Left lung (tissue), 14 donors: ENCODE measurements around the gene TFB2M. TPM values are rescaled to one million over a fixed set of nuclear protein-coding genes. Genes with fewer than 3 reads are reported as not detected.

Source experiments
- ATAC-seq: fragments of 200-7000 bp; cut with Tn5 transposase; one replicate; pipeline ENCODE4 v1.9.1; 2020; ENCODE audit warnings: moderate library complexity
- DNase-seq, 4 donors: peaks; one replicate each; pipeline ENCODE4 v3.0.0-alpha.2; 2013 to 2020
- H3K27ac ChIP-seq, 2 donors: fragments of 200-600 bp; sonication (generic) in 1 of 2; one replicate each; pipeline versions ENCODE4 v1.5.0 to v1.8.0; 2020 to 2021
- H3K27me3 ChIP-seq, 2 donors: fragments of 200-600 bp; sonication (generic) in 1 of 2; one replicate each; pipeline versions ENCODE4 v1.5.0 to v1.8.0; 2020 to 2021
- H3K36me3 ChIP-seq, 2 donors: fragments of 200-600 bp; sonication (generic) in 1 of 2; one replicate each; pipeline versions ENCODE4 v1.5.0 to v1.8.0; 2020 to 2021
- H3K4me1 ChIP-seq, 2 donors: fragments of 200-600 bp; one replicate each; pipeline ENCODE4 v1.8.0; 2021
- H3K4me3 ChIP-seq, 2 donors: fragments of 200-600 bp; sonication (generic) in 1 of 2; one replicate each; pipeline versions ENCODE4 v1.5.0 to v1.8.0; 2020 to 2021; ENCODE audit warnings: mild to moderate bottlenecking in 1 of 2
- H3K9me3 ChIP-seq, 2 donors: fragments of 200-600 bp; sonication (generic) in 1 of 2; one replicate each; pipeline versions ENCODE4 v1.5.0 to v1.8.0; 2020 to 2021
- CTCF ChIP-seq, 2 donors: fragments of 200-600 bp; sonication (generic) in 1 of 2; IDR thresholded peaks; one replicate each; pipeline versions ENCODE4 v1.5.0 to v1.8.0; 2021; ENCODE audit warnings: antibody characterized with exemption in 2 of 2
- intact Hi-C, 2 donors: fragments of 100-400 bp; cut with DNase I; formaldehyde crosslinking; loops; one replicate each; pipeline versions ENCODE4 v1.11.2 to v1.14.2; 2022
- long read RNA-seq, 12 donors: library from polyadenylated mRNA in 2 of 12; unstranded in 2 of 12; transcript quantifications; one replicate each; pipeline ENCODE4 v2.0.0 and lab custom pipeline, GENCODE V29; 2019 to 2026
- polyA plus RNA-seq, 6 donors: library from polyadenylated mRNA; unstranded; fragments of 120-200 nt; gene quantifications; one replicate each; pipeline ENCODE4 v1.2.1, GENCODE V29; 2013; ENCODE audit not compliant: insufficient read length in 6 of 6
- total RNA-seq, 2 donors: library from RNA; stranded (reverse); fragmentation: NEBNext Ultra II Directional; extraction: Animal tissue kit (Norgen Biotek cat#: 25700); gene quantifications; one replicate each; pipeline ENCODE4 v1.2.1, GENCODE V29; 2021
- donor health status: DM: no; HTN: yes; CAD: no.
- donor health status: DM: no; HTN: no; CAD: no.

Gene TFB2M, protein sequence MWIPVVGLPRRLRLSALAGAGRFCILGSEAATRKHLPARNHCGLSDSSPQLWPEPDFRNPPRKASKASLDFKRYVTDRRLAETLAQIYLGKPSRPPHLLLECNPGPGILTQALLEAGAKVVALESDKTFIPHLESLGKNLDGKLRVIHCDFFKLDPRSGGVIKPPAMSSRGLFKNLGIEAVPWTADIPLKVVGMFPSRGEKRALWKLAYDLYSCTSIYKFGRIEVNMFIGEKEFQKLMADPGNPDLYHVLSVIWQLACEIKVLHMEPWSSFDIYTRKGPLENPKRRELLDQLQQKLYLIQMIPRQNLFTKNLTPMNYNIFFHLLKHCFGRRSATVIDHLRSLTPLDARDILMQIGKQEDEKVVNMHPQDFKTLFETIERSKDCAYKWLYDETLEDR
- 1 to 10 TPM; 8.8 to 9.3 TPM for total RNA-seq
- polyA plus RNA-seq, result 10 to 100 TPM; 15.2 to 17.5 (median 17.0) TPM
- long read RNA-seq, donor 1, transcript TFB2M-201 (8 exons, 1,848 nt), result major isoform, 9 of 9 reads
- long read RNA-seq, donor 1, partial matches to known transcripts, result 0 of 9 reads
- long read RNA-seq, donor 1, other reads (novel, unspliced or antisense), result 0 of 9 reads
- long read RNA-seq, donor 2, transcript TFB2M-201 (8 exons, 1,848 nt), result major isoform, 6 of 6 reads
- long read RNA-seq, donor 2, partial matches to known transcripts, result 0 of 6 reads
- long read RNA-seq, donor 2, other reads (novel, unspliced or antisense), result 0 of 6 reads
- long read RNA-seq, donor 3, transcript TFB2M-201 (8 exons, 1,848 nt), result major isoform, 6 of 6 reads
- long read RNA-seq, donor 3, partial matches to known transcripts, result 0 of 6 reads
- long read RNA-seq, donor 3, other reads (novel, unspliced or antisense), result 0 of 6 reads
- long read RNA-seq, donor 4, partial matches to known transcripts, result 1 of 3 reads
- long read RNA-seq, donor 4, other reads (novel, unspliced or antisense), result 0 of 3 reads
- long read RNA-seq, donor 5, transcript TFB2M-201 (8 exons, 1,848 nt), result major isoform, 5 of 5 reads
- long read RNA-seq, donor 5, partial matches to known transcripts, result 0 of 5 reads
- long read RNA-seq, donor 5, other reads (novel, unspliced or antisense), result 0 of 5 reads
- long read RNA-seq, donor 6, transcript TFB2M-201 (8 exons, 1,848 nt), result major isoform, 5 of 5 reads
- long read RNA-seq, donor 6, partial matches to known transcripts, result 0 of 5 reads
- long read RNA-seq, donor 6, other reads (novel, unspliced or antisense), result 0 of 5 reads
- long read RNA-seq, donor 7, partial matches to known transcripts, result 0 of 4 reads
- long read RNA-seq, donor 7, other reads (novel, unspliced or antisense), result 0 of 4 reads
- long read RNA-seq, donor 8, partial matches to known transcripts, result 0 of 4 reads
- long read RNA-seq, donor 8, other reads (novel, unspliced or antisense), result 0 of 4 reads
- long read RNA-seq, donor 9, result 0 reads
- long read RNA-seq, donor 10, partial matches to known transcripts, result 1 of 2 reads
- long read RNA-seq, donor 10, other reads (novel, unspliced or antisense), result 0 of 2 reads
- long read RNA-seq, donor 11, partial matches to known transcripts, result 5 of 8 reads
- long read RNA-seq, donor 11, other reads (novel, unspliced or antisense), result 0 of 8 reads
- long read RNA-seq, donor 12, transcript TFB2M-201 (8 exons, 1,848 nt), result major isoform, 8 of 8 reads
- long read RNA-seq, donor 12, partial matches to known transcripts, result 0 of 8 reads
- long read RNA-seq, donor 12, other reads (novel, unspliced or antisense), result 0 of 8 reads

- no peak for TF ChIP-seq CTCF (IDR thresholded peaks at IDR 0.05)
- peak within 1 kb of the TSS; percentile 94 to 96 for H3K4me3 ChIP-seq
- peaks cover 0 to 14% of the 10 kb centered on the region in 2 donors for H3K36me3 ChIP-seq
- intact Hi-C loops, result no loop called here
- peaks cover 12 to 63% of the 10 kb centered on the region in 2 donors for H3K4me1 ChIP-seq
- ATAC-seq, result peak; percentile 99
- no peaks in the 10 kb centered on the region for H3K9me3 ChIP-seq
- peak within 1 kb of the TSS; percentile 97 to 98 for H3K27ac ChIP-seq
- DNase-seq, result peak; percentile 98 to 99 (median 99)
- H3K27me3 ChIP-seq, result no peaks in the 10 kb centered on the region
Observed at GRCh38 chr1:246566128-246566812, at the start of gene TFB2M, which contains the start of gene CNST. Gene TFB2M, minus strand, starts transcription at chr1:246566261. Its CDS starts 123 bp downstream, at chr1:246566138. Gene CNST, plus strand, starts transcription at chr1:246566456. Its CDS starts 25,107 bp downstream, at chr1:246591563.

DNA sequence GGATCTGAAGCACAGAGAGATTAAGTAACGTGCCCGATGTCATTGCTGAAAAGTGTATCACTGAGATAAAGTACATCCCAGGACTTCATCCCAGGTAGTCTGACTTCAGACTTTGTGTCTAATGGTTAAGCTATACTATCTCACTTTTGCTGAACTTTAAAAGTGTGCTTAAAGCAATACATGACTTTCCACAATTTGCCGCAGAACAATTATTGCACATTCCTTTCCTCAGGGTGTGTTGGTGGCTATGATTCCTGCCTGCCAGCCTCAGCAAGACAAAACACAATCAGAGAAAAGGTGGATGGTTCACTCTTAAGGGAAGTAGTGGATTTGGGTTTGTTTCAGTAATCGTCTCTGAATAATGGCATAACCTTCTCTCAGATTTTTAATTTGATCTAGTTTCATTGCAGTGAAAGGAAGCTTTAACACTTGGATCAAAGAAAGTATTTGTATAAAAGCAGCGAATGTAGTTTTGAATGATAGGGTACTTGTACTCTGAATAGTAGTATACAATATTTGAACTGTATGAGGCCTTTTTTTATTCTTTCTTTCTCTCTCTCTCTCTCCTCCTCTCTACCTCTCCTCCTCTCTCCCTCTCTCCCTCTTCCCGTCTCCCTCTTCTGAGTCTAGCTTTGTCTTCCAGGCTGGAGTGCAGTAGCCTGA, 47.2 kb upstream of the TFB2M start:
- Histone ChIP-seq H3K4me1 (peaks cover 4 to 20% of the 10 kb centered on the region in 2 donors), H3K27ac (no peak overlapping the region), H3K36me3 (no peaks in the 10 kb centered on the region), H3K27me3 (no peaks in the 10 kb centered on the region), H3K4me3 (no peak overlapping the region), H3K9me3 (no peaks in the 10 kb centered on the region)
- intact Hi-C loops, result no loop called here
- TF ChIP-seq CTCF (IDR thresholded peaks at IDR 0.05), result no peak
- DNase-seq (no peak), ATAC-seq (no peak)

DNA sequence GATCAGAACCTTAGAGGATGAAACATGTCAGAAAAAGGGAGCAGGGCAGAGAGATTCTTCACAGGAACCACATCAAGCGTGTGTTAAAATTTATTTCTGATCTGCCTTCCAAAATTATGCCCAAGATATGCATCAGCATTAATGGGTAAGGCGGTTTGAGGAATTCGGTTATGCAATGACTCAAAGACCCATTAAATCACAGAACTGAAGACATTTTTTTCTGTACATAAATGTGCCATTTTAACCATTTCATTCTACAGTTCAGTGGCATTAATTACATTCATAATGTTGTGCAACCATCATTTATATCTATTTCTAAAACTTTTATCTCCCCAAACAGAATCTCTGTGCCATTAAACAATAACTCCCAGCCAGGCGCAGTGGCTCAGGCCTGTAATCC, 43.6 kb upstream of the TFB2M start:
- H3K36me3 ChIP-seq, result no peaks in the 10 kb centered on the region
- H3K9me3 ChIP-seq, result no peaks in the 10 kb centered on the region
- peak overlapping the region; percentile 53 to 80 for H3K27ac ChIP-seq
- TF ChIP-seq CTCF (IDR thresholded peaks at IDR 0.05), result no peak
- no peak overlapping the region for H3K4me3 ChIP-seq
- no peak for ATAC-seq
- no peaks in the 10 kb centered on the region for H3K27me3 ChIP-seq
- DNase-seq, result no peak
- intact Hi-C loops, result no loop called here
- peaks cover 9 to 25% of the 10 kb centered on the region in 2 donors for H3K4me1 ChIP-seq
